Tibial artery (tissue), 4 donors: ENCODE data around the gene UFM1.
"Not testable (repeated sequence)": the region's sequence is repeated elsewhere in the genome, so short reads cannot be mapped to it uniquely, and the experiment has no call there.

Source experiments
- DNase-seq, 2 donors: peaks; one replicate each; pipeline ENCODE4 v3.0.0-alpha.2; 2019
- H3K27ac ChIP-seq, 2 donors: fragments of 200-600 bp; sonication (generic) in 1 of 2; 1 replicate in 1 of 2; 2 replicates in 1 of 2; pipeline ENCODE4 v1.5.1; 2018 to 2019; ENCODE audit warnings: mild to moderate bottlenecking in 1 of 2
- H3K27me3 ChIP-seq, 2 donors: fragments of 200-600 bp; sonication (generic) in 1 of 2; one replicate each; pipeline versions ENCODE4 v1.5.1 to v1.6.0; 2016 to 2019
- H3K36me3 ChIP-seq, 3 donors: fragments of 200-600 bp; sonication (generic) in 2 of 3; one replicate each; pipeline ENCODE4 v1.5.1; 2016 to 2019; ENCODE audit warnings: mild to moderate bottlenecking in 2 of 3
- H3K4me1 ChIP-seq, 4 donors: fragments of 200-600 bp; sonication (generic) in 2 of 4; 1 replicate in 3 of 4; 2 replicates in 1 of 4; pipeline ENCODE4 v1.5.1; 2016 to 2019
- H3K4me3 ChIP-seq, 2 donors: fragments of 200-600 bp; sonication (generic) in 1 of 2; 1 replicate in 1 of 2; 2 replicates in 1 of 2; pipeline ENCODE4 v1.5.1; 2018 to 2019; ENCODE audit warnings: mild to moderate bottlenecking in 2 of 2
- H3K9me3 ChIP-seq, 3 donors: fragments of 200-600 bp; sonication (generic) in 1 of 3; one replicate each; pipeline ENCODE4 v1.5.1; 2016 to 2019
- intact Hi-C: fragments of 100-400 bp; cut with DNase I; formaldehyde crosslinking; loops from one replicate; pipeline ENCODE4 v1.15.0; 2023; ENCODE audit warnings: low total_unique reads
- TF ChIP-seq, protein P1 (sequence below), 2 experiments: fragments of 200-600 bp in 1 of 2; fragments of 450-650 bp in 1 of 2; IDR thresholded peaks; one replicate each; pipeline ENCODE4 v1.5.1; 2017 to 2019; ENCODE audit warnings: antibody characterized with exemption in 2 of 2, mild to moderate bottlenecking in 1 of 2, moderate library complexity in 1 of 2

Gene UFM1

DNA sequence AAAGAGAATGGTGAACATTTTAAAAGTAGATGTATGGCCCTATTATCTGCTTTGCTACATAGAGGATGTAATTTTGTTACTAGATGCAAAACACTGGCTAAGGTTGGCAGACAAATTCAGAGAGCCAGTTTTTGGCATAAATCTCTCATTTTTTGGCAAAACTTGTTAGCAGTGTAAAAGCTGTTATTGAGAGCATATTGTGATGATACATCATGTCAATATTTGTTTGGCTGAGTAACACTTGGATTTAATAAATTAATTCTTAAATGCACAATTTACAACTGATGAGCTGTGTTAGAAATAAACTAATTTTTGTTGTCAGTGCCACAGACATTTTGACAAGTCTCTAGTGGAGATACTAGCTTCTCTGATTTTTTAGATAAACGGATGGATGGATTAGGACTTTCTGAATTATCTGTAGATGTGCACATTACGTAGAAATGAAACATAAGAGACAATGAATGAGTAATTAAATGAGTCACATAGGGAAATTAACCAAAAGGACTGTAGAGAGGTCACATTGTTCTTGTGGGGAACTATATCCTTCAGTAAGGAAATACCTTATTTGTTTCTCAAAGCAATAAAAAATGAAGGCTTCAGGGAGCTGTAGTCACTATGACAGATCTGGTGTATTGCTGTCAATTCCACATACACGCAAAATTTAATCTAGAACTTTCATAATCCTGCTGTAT lies 17.4 kb downstream of the UFM1 start:
- Histone ChIP-seq H3K4me3 (no peak overlapping the region), H3K4me1 (no peaks in the 10 kb centered on the region), H3K36me3 (peaks cover 10 to 11% (median 11%) of the 10 kb centered on the region in 3 donors), H3K9me3 (no peaks in the 10 kb centered on the region), H3K27ac (no peak overlapping the region), H3K27me3 (no peaks in the 10 kb centered on the region)
- DNase-seq, result no peak
- intact Hi-C loops, result no loop called here
- TF ChIP-seq, protein P1, sequence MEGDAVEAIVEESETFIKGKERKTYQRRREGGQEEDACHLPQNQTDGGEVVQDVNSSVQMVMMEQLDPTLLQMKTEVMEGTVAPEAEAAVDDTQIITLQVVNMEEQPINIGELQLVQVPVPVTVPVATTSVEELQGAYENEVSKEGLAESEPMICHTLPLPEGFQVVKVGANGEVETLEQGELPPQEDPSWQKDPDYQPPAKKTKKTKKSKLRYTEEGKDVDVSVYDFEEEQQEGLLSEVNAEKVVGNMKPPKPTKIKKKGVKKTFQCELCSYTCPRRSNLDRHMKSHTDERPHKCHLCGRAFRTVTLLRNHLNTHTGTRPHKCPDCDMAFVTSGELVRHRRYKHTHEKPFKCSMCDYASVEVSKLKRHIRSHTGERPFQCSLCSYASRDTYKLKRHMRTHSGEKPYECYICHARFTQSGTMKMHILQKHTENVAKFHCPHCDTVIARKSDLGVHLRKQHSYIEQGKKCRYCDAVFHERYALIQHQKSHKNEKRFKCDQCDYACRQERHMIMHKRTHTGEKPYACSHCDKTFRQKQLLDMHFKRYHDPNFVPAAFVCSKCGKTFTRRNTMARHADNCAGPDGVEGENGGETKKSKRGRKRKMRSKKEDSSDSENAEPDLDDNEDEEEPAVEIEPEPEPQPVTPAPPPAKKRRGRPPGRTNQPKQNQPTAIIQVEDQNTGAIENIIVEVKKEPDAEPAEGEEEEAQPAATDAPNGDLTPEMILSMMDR (IDR thresholded peaks at IDR 0.05), result no peak

DNA sequence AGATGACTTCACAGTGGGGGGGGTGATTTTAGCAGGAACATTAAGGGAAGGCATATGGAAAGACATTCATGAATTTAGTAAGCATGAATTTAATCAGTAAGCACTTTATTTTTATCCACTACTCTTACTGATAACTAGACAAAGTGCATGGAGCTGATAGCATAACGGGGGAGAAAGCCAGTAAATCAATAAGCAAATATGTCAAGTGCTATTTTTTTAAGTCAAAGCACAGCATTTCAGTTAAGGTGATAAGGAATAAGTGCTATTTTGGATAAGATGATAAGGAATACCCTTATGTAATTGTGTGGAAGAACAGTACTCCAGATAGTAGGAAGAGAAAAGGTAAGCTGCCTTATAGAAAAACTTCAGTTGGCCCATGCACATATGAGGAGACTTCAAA lies 19.4 kb downstream of the UFM1 start:
- H3K27me3 ChIP-seq, result no peaks in the 10 kb centered on the region
- no peaks in the 10 kb centered on the region for H3K36me3 ChIP-seq
- H3K4me3 ChIP-seq, result no peak overlapping the region
- H3K4me1 ChIP-seq, result no peaks in the 10 kb centered on the region
- H3K27ac ChIP-seq, result no peak overlapping the region
- no peaks in the 10 kb centered on the region for H3K9me3 ChIP-seq
- TF ChIP-seq, protein P1 (IDR thresholded peaks at IDR 0.05), result no peak
- no peak for DNase-seq
- intact Hi-C loops, result no loop called here

DNA sequence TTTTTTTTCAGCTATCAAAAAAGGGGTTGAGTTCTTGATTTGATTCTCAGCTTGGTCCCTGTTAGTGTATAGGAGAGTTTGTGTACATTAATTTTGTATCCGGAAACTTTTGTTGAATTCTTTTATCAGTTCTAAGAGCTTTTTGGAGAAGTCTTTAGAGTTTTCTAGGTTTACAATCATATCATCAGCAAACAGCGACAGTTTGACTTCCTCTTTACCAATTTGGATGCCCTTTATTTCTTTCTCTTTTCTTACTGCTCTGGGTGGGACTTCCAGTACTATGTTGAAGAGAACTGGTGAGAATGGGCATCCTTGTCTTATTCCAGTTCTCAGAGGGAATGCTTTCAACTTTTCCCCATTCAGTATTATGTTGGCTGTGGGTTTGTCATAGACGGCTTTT lies 20.4 kb downstream of the UFM1 start:
- DNase-seq, H3K27ac ChIP-seq, H3K9me3 ChIP-seq, H3K4me3 ChIP-seq, H3K27me3 ChIP-seq, H3K4me1 ChIP-seq, intact Hi-C loops, H3K36me3 ChIP-seq: not testable (repeated sequence)

DNA sequence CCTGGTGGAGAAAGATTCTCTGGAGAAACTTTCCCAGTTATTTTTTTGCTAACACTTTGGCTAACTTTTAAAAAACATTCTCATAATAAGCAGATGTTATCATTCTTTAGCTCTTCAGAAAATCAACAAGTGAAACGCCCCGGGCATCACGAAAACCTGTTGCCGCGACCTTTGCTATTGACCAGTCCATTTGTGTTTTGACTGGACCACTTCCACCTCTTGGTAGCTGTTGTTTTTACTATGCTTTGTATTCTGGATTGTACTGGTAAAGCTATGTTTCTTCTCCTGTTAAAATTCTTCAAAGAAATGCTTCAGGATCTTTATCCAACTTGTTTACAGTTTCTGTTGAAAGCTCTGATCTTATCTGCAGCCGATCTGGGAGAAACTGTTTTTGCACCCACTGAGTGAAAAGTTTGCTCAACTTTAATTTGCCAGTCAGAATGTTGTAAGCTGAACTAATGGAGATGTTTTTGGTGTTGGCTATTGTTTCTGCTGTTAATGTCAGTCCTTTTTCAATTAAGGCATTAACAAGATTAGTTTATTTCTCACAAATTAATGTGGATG lies 23.3 kb downstream of the UFM1 start:
- no peaks in the 10 kb centered on the region for H3K4me1 ChIP-seq
- no peak for DNase-seq
- no peak overlapping the region for H3K4me3 ChIP-seq
- TF ChIP-seq, protein P1 (IDR thresholded peaks at IDR 0.05), result no peak
- intact Hi-C loops, result no loop called here
- no peaks in the 10 kb centered on the region for H3K27me3 ChIP-seq
- no peaks in the 10 kb centered on the region for H3K9me3 ChIP-seq
- H3K36me3 ChIP-seq, result no peaks in the 10 kb centered on the region
- H3K27ac ChIP-seq, result no peak overlapping the region

GRCh38 chr13:38376546-38376945 lies 26.9 kb downstream of the UFM1 start:
- H3K27me3 ChIP-seq, result no peaks in the 10 kb centered on the region

DNA sequence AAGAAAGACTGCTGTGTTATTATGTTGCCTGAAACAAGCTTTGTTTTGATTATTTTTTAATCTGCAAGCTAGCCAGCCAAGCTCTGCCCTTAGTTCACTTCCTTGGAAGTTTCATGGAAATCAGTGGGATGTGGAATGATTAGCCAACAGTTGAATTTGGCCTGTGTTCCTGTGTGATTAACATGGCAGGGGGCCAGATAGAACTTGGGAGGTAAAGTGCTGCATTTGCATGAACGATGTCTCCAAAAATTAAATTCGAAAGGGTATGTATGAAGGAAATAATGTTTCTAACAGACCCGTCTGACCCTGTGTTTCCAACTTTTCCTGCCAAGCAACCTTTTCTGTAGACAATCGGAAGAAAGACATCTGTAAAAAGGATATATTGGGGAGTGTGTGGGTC lies 32.2 kb downstream of the UFM1 start:
- TF ChIP-seq, protein P1 (IDR thresholded peaks at IDR 0.05), result no peak
- H3K9me3 ChIP-seq, result no peaks in the 10 kb centered on the region
- no peak for DNase-seq
- no peak overlapping the region for H3K4me3 ChIP-seq
- no peaks in the 10 kb centered on the region for H3K4me1 ChIP-seq
- intact Hi-C loops, result no loop called here
- H3K36me3 ChIP-seq, result no peaks in the 10 kb centered on the region
- no peak overlapping the region for H3K27ac ChIP-seq
- no peaks in the 10 kb centered on the region for H3K27me3 ChIP-seq

More at GRCh38 chr13:38376546-38376945, 26.9 kb downstream of the UFM1 start:
- TF ChIP-seq, protein P1 (IDR thresholded peaks at IDR 0.05), result no peak
- Histone ChIP-seq H3K4me3 (no peak overlapping the region), H3K36me3 (no peaks in the 10 kb centered on the region), H3K9me3 (no peaks in the 10 kb centered on the region), H3K27ac (no peak overlapping the region), H3K4me1 (no peaks in the 10 kb centered on the region)
- intact Hi-C loops, result no loop called here
- DNase-seq, result no peak
